Naive thymus-derived CD4-positive, alpha-beta T cell (primary cell): ENCODE results near the gene CD180. TPM values are rescaled to one million over a fixed set of nuclear protein-coding genes. Genes with fewer than 3 reads are reported as not detected.

Source experiments
- ATAC-seq: fragments of 150-1000 bp; cut with Tn5 transposase; 2 replicates; pipeline ENCODE4 v1.10.0; 2021; ENCODE audit warnings: mild to moderate bottlenecking, moderate library complexity
- CTCF ChIA-PET: fragments of 350-600 bp; sonication (Branson Sonifier 250); formaldehyde crosslinking; loops from one replicate; lab custom pipeline; 2021; ENCODE audit warnings: antibody characterized with exemption; lab: Charles Lee
- POLR2A ChIA-PET: fragments of 350-600 bp; sonication (Branson Sonifier 250); formaldehyde crosslinking; loops from one replicate; lab custom pipeline; 2021; ENCODE audit warnings: antibody characterized with exemption, inconsistent platforms; lab: Charles Lee
- DNase-seq, 9 donors: peaks; one replicate each; pipeline versions ENCODE4 v3.0.0 to v3.0.0-alpha.2; 2020 to 2022; ENCODE audit warnings: mixed read lengths in 1 of 9
- H3K27ac ChIP-seq: one replicate; pipeline ENCODE4 v1.7.0; 2013; ENCODE audit warnings: mild to moderate bottlenecking, low read depth, low read length, moderate library complexity
- H3K27me3 ChIP-seq, 2 donors: one replicate each; pipeline ENCODE4 v1.7.0; 2013; ENCODE audit warnings: low read length in 2 of 2, mild to moderate bottlenecking in 2 of 2, moderate library complexity in 2 of 2; ENCODE audit not compliant: control insufficient read depth in 2 of 2, insufficient read depth in 2 of 2
- H3K36me3 ChIP-seq, 3 experiments: 1 replicate in 2 of 3; 2 replicates in 1 of 3; pipeline ENCODE4 v1.7.0; 2013; ENCODE audit warnings: low read length in 3 of 3, mild to moderate bottlenecking in 3 of 3, moderate library complexity in 1 of 3; ENCODE audit not compliant: insufficient read depth in 3 of 3, control insufficient read depth in 2 of 3
- H3K4me1 ChIP-seq, 2 donors: one replicate each; pipeline ENCODE4 v1.7.0; 2013; ENCODE audit warnings: low read length in 2 of 2, mild to moderate bottlenecking in 2 of 2, moderate library complexity in 1 of 2; ENCODE audit not compliant: control insufficient read depth in 2 of 2, insufficient read depth in 2 of 2
- H3K4me3 ChIP-seq: 2 replicates; pipeline ENCODE4 v1.7.0; 2013; ENCODE audit warnings: mild to moderate bottlenecking, low read length
- H3K9me3 ChIP-seq, 3 experiments: 1 replicate in 2 of 3; 2 replicates in 1 of 3; pipeline ENCODE4 v1.7.0; 2013; ENCODE audit warnings: low read length in 3 of 3; ENCODE audit not compliant: control insufficient read depth in 2 of 3
- H3K27ac Mint-ChIP-seq, 9 donors: one replicate each; pipeline ENCODE4 v1.8.0; 2020 to 2022; ENCODE audit warnings: mixed read lengths in 9 of 9, mild to moderate bottlenecking in 8 of 9, moderate library complexity in 5 of 9, inconsistent platforms in 2 of 9
- H3K27me3 Mint-ChIP-seq, 5 donors: one replicate each; pipeline ENCODE4 v1.8.0; 2021 to 2022; ENCODE audit warnings: mixed read lengths in 5 of 5, mild to moderate bottlenecking in 1 of 5
- H3K36me3 Mint-ChIP-seq, 5 donors: one replicate each; pipeline ENCODE4 v1.8.0; 2020 to 2022; ENCODE audit warnings: mixed read lengths in 5 of 5, mild to moderate bottlenecking in 3 of 5, inconsistent platforms in 1 of 5
- H3K4me1 Mint-ChIP-seq, 7 donors: one replicate each; pipeline ENCODE4 v1.8.0; 2020 to 2022; ENCODE audit warnings: mixed read lengths in 7 of 7, mild to moderate bottlenecking in 3 of 7, inconsistent platforms in 1 of 7
- H3K4me3 Mint-ChIP-seq, 10 donors: one replicate each; pipeline ENCODE4 v1.8.0; 2020 to 2022; ENCODE audit warnings: mild to moderate bottlenecking in 10 of 10, mixed read lengths in 10 of 10, moderate library complexity in 6 of 10, inconsistent platforms in 2 of 10
- H3K9me3 Mint-ChIP-seq, 11 donors: one replicate each; pipeline ENCODE4 v1.8.0; 2020 to 2022; ENCODE audit warnings: mixed read lengths in 11 of 11, mild to moderate bottlenecking in 4 of 11, inconsistent platforms in 1 of 11, moderate library complexity in 1 of 11
- intact Hi-C, 2 donors: fragments of 100-400 bp; cut with micrococcal nuclease; formaldehyde crosslinking; loops; one replicate each; pipeline ENCODE4 v1.15.1; 2023
- polyA plus RNA-seq, 2 donors: library from polyadenylated mRNA; unstranded; fragments of 300-500 nt; fragmentation: Illumina TruSeq; gene quantifications; one replicate each; pipeline ENCODE4 v1.2.3, GENCODE V29; 2021
- total RNA-seq, 6 experiments: library from RNA in 5 of 6; stranded (reverse) in 5 of 6; gene quantifications; 1 replicate in 5 of 6; 2 replicates in 1 of 6; pipeline ENCODE4 v1.2.3 and lab custom pipeline; 2021 to 2026

Gene CD180
- total and polyA plus RNA-seq, 7 experiments from 2014 or later: 0.20 to 6.4 (median 0.65) TPM

DNA sequence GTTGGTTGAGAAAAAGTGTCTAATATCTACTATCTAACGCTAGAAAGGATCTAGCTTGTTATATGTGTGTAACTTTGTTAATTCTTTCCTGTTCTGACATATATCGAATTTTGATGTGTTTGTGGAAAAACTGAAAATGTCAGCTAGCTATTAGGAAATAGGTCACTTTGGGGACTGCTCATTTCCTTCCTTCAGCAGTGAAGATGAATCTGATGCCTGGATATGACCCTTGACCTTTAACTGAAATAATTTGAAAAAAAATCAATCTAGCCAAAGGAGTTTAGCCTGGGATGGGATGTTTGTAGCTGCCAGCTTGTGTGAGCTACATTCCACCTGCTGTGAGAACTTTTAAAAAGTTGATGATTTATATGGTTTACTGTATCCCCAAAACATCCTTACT lies 66.8 kb downstream of the CD180 start:
- Histone ChIP-seq H3K9me3 (no peaks in the 10 kb centered on the region), H3K27ac (no peak overlapping the region), H3K4me1 (no peaks in the 10 kb centered on the region), H3K27me3 (no peaks in the 10 kb centered on the region), H3K36me3 (peaks cover 0 to 24% (median 0%) of the 10 kb centered on the region in 3 experiments), H3K4me3 (no peak overlapping the region)
- ATAC-seq: no peak
- H3K27ac Mint-ChIP-seq: no peak overlapping the region
- no peak overlapping the region for H3K4me3 Mint-ChIP-seq
- CTCF ChIA-PET: no interaction called here
- H3K9me3 Mint-ChIP-seq: peaks cover 0 to 5% (median 0%) of the 10 kb centered on the region in 11 donors
- POLR2A ChIA-PET: no interaction called here
- no peaks in the 10 kb centered on the region for H3K27me3 Mint-ChIP-seq
- H3K4me1 Mint-ChIP-seq: peaks cover 0 to 9% (median 0%) of the 10 kb centered on the region in 7 donors
- intact Hi-C loops: no loop called here
- peaks cover 6 to 74% (median 57%) of the 10 kb centered on the region in 5 donors for H3K36me3 Mint-ChIP-seq
- no peak for DNase-seq
